ENCODE results near the gene GSTCD.
"Not testable (repeated sequence)": the region's sequence is repeated elsewhere in the genome, so short reads cannot be mapped to it uniquely, and the experiment has no call there.

- TF ChIP-seq POLR2A, CTCF, EP300, POLR2AphosphoS5 (IDR thresholded peaks at IDR 0.05): not testable (repeated sequence)
Observed at GRCh38 chr4:105848359-105848758, 139.8 kb downstream of the GSTCD start.
